GM21576 (cell line): ENCODE results near the gene ZNF574.

Source experiments
- ATAC-seq: cut with Tn5 transposase; IDR thresholded peaks from one replicate; pipeline ENCODE4 v1.9.1; 2021; ENCODE audit warnings: mild to moderate bottlenecking, moderate library complexity; ENCODE audit not compliant: unreplicated experiment

ZNF574 gene

GRCh38 chr19:42057846-42058245 is 18.1 kb upstream of the ZNF574 start:
- ATAC-seq = no peak

- no peak for ATAC-seq
These were observed 16.8 kb upstream of the ZNF574 start for GRCh38 chr19:42059196-42059595.

GRCh38 chr19:42060117-42060516 is 15.8 kb upstream of the ZNF574 start:
- ATAC-seq = no peak

- no peak for ATAC-seq
These were observed 13.6 kb upstream of the ZNF574 start for GRCh38 chr19:42062381-42062780.

GRCh38 chr19:42064432-42064831 is 11.5 kb upstream of the ZNF574 start:
- no peak for ATAC-seq

GRCh38 chr19:42065051-42065450 is 10.9 kb upstream of the ZNF574 start:
- ATAC-seq = no peak

- ATAC-seq = no peak
These were observed 10.5 kb upstream of the ZNF574 start for GRCh38 chr19:42065511-42065910.

- ATAC-seq = no peak
These were observed 9.8 kb upstream of the ZNF574 start for GRCh38 chr19:42066075-42066754.

GRCh38 chr19:42067315-42067888 is 8.6 kb upstream of the ZNF574 start:
- no peak for ATAC-seq

GRCh38 chr19:42068361-42068755 is 7.6 kb upstream of the ZNF574 start:
- no peak for ATAC-seq

GRCh38 chr19:42068756-42069571 is 7.0 kb upstream of the ZNF574 start:
- ATAC-seq = no peak

GRCh38 chr19:42069619-42070351 is 6.2 kb upstream of the ZNF574 start, which contains the start of gene GRIK5:
Gene GRIK5, minus strand, starts transcription at chr19:42070206. Its CDS starts 4,436 bp downstream, at chr19:42065770.
- ATAC-seq = no peak

GRCh38 chr19:42071247-42071646 is 4.7 kb upstream of the ZNF574 start:
- no peak for ATAC-seq

- ATAC-seq = no peak
These were observed 1.2 kb upstream of the ZNF574 start for GRCh38 chr19:42074513-42075363.

- ATAC-seq = no peak
These were observed 676 bp upstream of the ZNF574 start for GRCh38 chr19:42075364-42075615.

- no peak for ATAC-seq
These were observed 496 bp downstream of the ZNF574 start for GRCh38 chr19:42076380-42076944.

GRCh38 chr19:42078058-42078457 is 2.1 kb downstream of the ZNF574 start:
- no peak for ATAC-seq

GRCh38 chr19:42078538-42079275 is 2.7 kb downstream of the ZNF574 start:
- ATAC-seq = no peak

- no peak for ATAC-seq
These were observed 3.3 kb downstream of the ZNF574 start for GRCh38 chr19:42079276-42079669.
